HG03060 (cell line): Measurements from ENCODE around the gene ZNF581.

Experiments
- ATAC-seq: cut with Tn5 transposase; IDR thresholded peaks from one replicate; pipeline ENCODE4 v1.9.1; 2021; ENCODE audit warnings: low read depth, moderate number of reproducible peaks; ENCODE audit not compliant: unreplicated experiment

Gene ZNF581

GRCh38 chr19:55660404-55660803 lies 17.0 kb downstream of the ZNF581 start:
- no peak for ATAC-seq

- no peak for ATAC-seq
These were observed 17.5 kb downstream of the ZNF581 start for GRCh38 chr19:55660991-55661390.

GRCh38 chr19:55661826-55662225 lies 18.4 kb downstream of the ZNF581 start:
- ATAC-seq, result no peak

- ATAC-seq, result no peak
These were observed 20.5 kb downstream of the ZNF581 start for GRCh38 chr19:55663846-55664536.

GRCh38 chr19:55666343-55667005 lies 23.0 kb downstream of the ZNF581 start:
- no peak for ATAC-seq

- ATAC-seq, result no peak
These were observed 23.5 kb downstream of the ZNF581 start for GRCh38 chr19:55667006-55667381.

GRCh38 chr19:55667511-55667910 lies 24.1 kb downstream of the ZNF581 start:
- no peak for ATAC-seq

- no peak for ATAC-seq
These were observed 24.5 kb downstream of the ZNF581 start for GRCh38 chr19:55667958-55668357.

GRCh38 chr19:55668603-55669348 lies 25.3 kb downstream of the ZNF581 start:
- no peak for ATAC-seq

- ATAC-seq, result no peak
These were observed 26.2 kb downstream of the ZNF581 start for GRCh38 chr19:55669418-55670279.

- ATAC-seq, result no peak
These were observed 27.0 kb downstream of the ZNF581 start for GRCh38 chr19:55670280-55671053.

GRCh38 chr19:55671054-55671378 lies 27.6 kb downstream of the ZNF581 start:
- no peak for ATAC-seq

- ATAC-seq, result no peak
These were observed 29.0 kb downstream of the ZNF581 start for GRCh38 chr19:55672418-55672817.

- no peak for ATAC-seq
These were observed 30.0 kb downstream of the ZNF581 start for GRCh38 chr19:55673465-55673864.

- no peak for ATAC-seq
These were observed 30.4 kb downstream of the ZNF581 start for GRCh38 chr19:55673889-55674288.

- ATAC-seq, result no peak
These were observed 31.0 kb downstream of the ZNF581 start for GRCh38 chr19:55674459-55674840.

- ATAC-seq, result peak; percentile 32
These were observed 31.6 kb downstream of the ZNF581 start, which contains the start of gene EPN1 for GRCh38 chr19:55674841-55675660. Gene EPN1, plus strand, starts transcription at chr19:55675226. Its CDS starts 3,402 bp downstream, at chr19:55678628.

- no peak for ATAC-seq
These were observed 32.4 kb downstream of the ZNF581 start for GRCh38 chr19:55675661-55676354.

- ATAC-seq, result no peak
These were observed 32.9 kb downstream of the ZNF581 start for GRCh38 chr19:55676383-55676782.
